CD4-positive, alpha-beta T cell treated with Interleukin-15 for 1 hour (primary cell): ENCODE measurements around the gene ZMPSTE24.

Experiments used
- DNase-seq: peaks from one replicate; pipeline ENCODE4 v3.0.0-alpha.2; 2020

ZMPSTE24 gene

GRCh38 chr1:40305451-40305850 lies 47.4 kb downstream of the ZMPSTE24 start:
- DNase-seq, result no peak

DNA sequence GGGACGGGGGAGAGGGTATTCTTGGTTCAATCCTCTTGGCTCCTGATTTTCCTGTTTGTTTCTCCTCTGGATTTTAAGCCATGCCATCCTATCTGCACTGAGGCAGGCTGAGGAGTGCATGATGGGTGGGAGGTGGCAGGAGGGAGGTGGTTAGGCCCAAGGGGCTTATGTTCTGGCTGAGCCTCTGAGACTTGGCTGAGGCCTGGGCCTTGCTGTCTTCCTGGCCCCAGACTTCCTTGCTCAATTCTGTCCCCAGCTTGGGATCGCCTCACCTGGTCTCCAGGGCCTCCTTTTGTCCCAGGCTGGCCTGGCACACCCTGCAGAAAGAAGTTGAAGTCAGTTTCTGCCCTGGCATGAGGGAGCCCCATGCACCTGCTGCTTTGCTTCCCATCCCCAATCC lies 47.8 kb downstream of the ZMPSTE24 start:
- no peak for DNase-seq

- no peak for DNase-seq
Measured at GRCh38 chr1:40306296-40306695, 48.3 kb downstream of the ZMPSTE24 start.

- no peak for DNase-seq
Measured at GRCh38 chr1:40307186-40307585, 49.1 kb downstream of the ZMPSTE24 start.

DNA sequence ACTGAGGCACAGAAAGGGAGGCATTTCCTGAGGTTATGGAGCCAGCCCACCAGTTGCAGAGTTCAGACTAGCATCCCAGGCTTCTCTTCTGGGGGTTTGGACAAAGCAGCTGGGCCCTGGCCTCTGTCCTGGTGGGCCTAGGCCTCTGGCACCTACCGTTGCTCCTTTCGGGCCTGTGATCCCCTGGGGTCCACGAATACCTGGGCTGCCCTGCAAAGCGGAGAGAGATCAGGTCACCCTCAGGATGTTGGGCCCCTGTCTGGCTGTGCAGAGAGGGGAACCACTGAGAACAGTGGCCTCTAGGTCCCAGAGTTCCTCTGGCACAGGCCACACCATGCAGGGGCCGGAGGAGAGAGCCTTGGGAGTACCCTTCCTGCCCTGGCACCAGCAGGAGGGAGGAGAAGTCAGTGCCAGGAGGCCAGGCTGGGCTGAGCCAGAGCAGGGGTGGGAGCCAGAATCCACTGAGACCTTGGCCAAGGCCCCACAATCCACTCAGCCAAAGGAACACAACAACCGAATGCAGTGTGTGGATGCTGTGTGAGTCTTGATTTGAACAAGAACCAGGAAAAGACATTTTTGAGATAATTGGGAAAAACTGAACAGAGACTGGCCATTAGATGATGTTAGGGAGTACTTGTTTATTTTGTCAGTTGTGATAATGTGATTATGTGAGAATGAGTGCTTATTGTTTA lies 50.1 kb downstream of the ZMPSTE24 start:
- DNase-seq, result no peak

DNA sequence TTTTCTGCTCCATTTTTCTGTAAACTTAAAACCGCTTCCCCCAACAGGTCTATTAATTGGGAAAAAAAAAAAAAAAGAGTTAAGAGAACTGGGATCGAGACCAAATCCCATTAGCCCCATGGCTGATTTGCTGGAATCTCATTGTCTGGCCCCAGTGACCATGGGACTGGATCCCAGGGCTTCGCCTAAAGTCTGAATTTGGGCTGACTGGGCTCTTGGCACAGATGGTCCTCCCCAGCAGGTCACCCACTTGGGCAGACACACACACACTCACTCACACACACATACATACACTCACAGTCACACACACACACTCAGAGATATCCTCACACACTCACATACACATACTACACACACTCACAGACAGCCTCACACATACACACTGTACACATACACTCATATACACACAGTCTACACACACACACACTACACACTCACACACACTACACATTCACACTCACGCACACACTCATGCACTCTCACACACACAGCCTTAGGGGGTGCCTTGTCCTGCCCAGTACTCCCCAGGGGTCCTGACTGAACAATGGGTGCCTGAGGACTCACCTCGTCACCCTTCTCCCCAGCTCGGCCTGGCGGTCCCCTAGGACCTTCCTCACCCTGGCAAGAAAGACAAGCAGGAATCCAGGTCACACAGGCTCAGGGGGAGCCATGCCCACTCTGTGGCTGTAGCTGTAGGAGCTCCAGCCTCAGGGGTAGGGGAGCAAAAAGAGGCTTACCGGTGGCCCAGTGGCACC lies 51.5 kb downstream of the ZMPSTE24 start:
- DNase-seq, result no peak

GRCh38 chr1:40310129-40310461 lies 52.1 kb downstream of the ZMPSTE24 start:
- DNase-seq, result no peak

- DNase-seq, result no peak
Measured at GRCh38 chr1:40310983-40311642, 53.1 kb downstream of the ZMPSTE24 start.

DNA sequence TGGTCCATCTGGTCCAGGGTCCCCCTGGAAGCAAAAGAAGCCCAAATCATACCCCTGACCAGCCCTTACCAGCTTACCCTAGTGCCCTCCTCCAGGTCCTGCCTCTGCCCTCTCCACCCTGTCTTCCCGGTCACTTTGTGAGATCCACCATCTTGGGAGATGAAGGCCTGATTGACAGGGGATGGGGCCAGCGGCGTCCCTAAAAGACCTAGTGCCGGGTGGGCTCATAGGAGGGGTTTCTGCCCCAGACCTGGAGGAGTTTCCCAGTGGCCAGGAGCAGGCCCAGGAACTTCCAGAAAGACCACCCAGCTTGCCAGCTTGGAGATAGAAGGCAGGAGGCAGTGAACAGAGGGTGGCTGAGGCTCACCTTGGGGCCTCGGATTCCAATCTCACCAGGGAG lies 53.7 kb downstream of the ZMPSTE24 start:
- no peak for DNase-seq

GRCh38 chr1:40312238-40313205 lies 54.5 kb downstream of the ZMPSTE24 start:
- DNase-seq, result peak; percentile 68

DNA sequence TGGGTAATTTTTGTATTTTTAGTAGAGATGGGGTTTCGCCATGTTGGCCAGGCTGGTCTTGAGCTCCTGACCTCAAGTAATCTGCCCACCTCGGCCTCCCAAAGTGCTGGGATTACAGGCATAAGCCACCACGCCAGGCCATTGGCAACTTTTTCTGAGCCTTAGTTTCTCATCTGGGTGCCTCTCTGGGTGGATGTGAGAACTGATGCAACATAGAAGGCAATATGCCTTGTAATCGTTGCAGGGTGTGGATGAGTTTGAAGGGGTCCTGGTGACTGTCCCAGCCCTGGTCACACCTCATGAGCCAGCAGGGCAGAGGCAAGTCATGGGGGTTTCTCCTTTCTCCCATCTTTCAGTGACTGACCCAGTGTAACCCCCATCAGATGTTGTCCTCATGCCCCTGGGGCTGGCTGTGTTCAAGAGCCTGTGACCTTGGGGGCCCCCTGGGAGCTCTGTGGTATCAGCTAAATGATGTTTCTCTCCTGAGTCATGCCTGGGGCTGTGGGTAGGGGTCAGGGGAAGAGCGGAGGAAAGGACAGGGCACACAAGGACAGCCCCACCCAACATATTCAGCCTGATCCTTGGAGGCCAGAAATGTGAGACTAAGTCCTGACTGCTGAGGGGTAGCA lies 55.4 kb downstream of the ZMPSTE24 start:
- DNase-seq, result no peak

GRCh38 chr1:40313958-40314720 lies 56.1 kb downstream of the ZMPSTE24 start:
- no peak for DNase-seq

DNA sequence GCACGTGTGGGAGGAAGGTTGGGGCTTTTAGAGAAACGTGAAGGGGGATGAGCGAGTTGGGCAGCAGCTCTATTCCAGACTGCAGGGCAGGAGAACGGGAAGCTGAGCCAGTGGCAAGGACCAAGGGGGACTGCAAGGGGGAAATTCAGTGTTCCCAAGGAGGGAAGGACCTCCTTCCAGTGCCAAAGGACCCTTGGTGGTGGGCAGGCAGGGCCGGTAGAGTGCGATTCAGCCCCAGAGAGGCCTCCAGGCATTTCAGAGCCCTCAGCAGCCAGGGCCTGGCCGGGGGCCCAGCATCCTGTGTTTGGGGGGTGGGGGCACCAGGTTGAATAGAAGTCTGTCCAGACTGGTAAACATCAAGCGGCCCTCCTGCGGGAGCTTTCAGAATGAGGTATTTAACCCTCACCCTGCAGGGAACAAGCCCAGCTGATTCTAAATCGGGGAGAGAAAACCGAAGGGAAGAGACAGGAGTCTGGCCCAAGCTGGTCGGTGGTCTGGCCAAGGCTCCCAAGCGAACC lies 56.7 kb downstream of the ZMPSTE24 start:
- DNase-seq, result no peak

DNA sequence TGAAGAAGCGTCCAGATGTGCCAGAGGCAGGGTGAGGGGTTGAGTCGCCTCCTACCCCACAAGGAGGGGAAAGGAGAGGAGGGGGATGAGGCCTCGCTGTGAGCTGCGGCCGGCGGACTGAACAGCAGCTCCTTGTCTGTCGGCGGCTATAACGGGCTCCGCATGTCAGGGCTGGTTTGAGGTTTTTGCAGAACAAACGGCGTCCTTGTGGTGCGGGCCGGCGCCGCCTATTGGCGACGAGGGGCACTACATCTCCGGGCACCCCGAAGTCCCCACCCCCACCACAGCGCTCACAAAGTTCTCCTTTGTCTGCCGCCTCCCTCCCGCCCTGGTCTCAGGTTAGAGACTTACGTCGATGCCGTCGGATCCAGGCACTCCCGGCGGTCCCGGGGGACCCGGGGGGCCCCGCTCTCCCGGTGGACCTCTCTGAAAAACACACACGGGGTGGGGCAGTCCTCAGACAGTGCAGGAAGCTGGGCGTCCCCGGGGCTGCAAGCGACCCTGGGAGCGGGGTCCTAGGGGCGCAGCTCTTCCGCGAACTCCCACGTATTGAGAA lies 57.3 kb downstream of the ZMPSTE24 start:
- peak; percentile 89 for DNase-seq

DNA sequence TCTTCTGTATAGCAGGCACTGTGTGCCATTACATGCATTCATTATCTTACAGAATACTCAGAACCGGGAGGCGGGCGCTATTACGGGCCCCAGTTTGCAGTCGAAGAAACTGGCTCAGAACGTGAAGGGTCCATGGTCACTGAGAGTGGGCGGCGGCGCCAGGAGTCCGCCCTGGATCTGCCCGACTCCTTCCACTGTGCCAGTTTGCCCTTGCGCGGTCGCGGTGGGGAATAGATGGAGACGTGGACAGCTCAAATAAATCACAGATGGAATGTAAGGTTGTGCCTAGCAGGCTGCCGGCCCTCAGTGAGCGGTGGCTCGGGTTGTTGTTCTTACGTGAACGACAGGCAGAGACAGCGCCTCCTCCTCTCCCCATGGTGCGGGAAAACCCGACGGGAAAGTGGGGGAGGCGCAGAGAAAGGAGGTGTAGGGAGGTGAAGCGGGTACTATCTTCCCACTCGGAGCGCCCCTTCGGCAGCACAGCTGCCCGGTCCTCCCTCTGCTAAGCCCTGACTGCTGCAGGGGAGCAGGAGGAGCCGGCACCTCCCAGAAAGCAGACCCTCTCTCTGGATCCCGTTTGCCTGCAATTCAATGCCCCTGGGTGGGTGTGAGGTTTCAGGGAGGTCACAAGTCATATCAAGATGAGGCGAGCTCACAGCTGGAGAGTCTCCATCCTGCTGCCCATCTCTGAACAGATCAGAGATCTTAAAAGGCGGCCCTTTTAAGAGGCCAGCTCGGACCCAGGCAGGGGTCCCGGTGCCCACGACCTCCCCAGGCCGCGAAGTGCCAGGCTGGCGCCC lies 58.0 kb downstream of the ZMPSTE24 start:
- no peak for DNase-seq

- DNase-seq, result peak; percentile 77
Measured at GRCh38 chr1:40316595-40317393, 58.8 kb downstream of the ZMPSTE24 start, which contains the start of gene COL9A2. COL9A2 (minus strand) TSS chr1:40317286; CDS start chr1:40317197, 89 bp downstream.

DNA sequence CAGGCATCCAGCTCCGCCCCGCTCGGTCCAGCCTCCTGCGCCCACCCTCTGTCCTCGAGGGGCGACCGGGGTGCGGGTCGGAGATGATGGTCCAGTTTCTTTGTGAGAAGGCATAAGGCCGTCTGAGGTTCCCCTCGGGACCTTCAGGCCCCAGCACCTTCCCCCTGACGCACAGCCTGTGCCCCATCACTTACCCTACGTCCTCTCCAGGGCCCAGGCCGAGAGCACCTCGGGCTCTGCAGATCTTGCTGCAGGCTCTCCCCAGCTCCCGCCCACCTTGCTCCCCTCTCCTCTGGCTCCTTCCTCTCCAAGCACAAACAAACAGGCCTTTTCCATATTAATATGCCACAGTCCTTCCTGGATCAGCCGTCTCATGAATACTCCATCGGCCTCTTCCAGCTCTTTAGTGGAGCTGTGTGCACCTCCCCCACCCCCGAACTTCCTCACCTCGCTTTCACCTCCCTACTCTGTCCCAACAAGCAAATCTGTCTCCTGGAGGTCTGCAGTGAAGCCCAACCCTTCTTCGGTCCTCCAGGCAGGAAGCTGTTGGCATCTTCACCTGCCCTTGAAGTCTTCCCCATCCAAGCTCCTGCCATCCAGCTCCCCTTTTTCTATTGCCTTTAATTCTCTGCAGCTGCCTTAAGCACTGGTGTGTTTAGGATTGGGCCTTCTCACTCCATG lies 59.5 kb downstream of the ZMPSTE24 start:
- DNase-seq, result no peak

DNA sequence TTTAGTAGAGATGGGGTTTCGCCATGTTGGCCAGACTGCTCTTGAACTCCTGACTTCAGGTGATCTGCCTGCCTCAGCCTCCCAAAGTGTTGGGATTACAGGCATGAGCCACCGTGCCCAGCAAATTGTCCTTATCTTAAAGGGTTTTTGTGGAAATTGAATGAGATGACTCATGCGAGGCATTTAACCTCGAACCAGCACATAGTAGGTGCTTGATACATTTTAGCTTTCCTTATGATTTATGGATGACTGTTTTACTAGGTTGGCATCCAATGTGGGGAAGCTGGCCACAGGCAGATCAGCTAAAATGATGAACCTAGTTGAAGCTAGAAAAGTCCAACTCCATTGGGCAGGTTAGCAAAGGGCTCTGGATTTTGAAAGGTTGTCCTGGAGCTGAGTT lies 60.4 kb downstream of the ZMPSTE24 start:
- no peak for DNase-seq
